Chondrocyte (in vitro differentiated cells): ENCODE results near the gene CSRNP3. TPM values are rescaled to one million over a fixed set of nuclear protein-coding genes. Genes with fewer than 3 reads are reported as not detected.

ENCODE experiments used
- DNase-seq: peaks from one replicate; pipeline ENCODE4 v3.0.0; 2021; ENCODE audit warnings: mixed read lengths, low spot score
- H3K27ac Mint-ChIP-seq: one replicate; pipeline ENCODE4 v1.8.0; 2021; ENCODE audit warnings: mild to moderate bottlenecking, moderate library complexity, mixed read lengths; ENCODE audit not compliant: unreplicated experiment
- H3K27me3 Mint-ChIP-seq: 2 replicates; pipeline ENCODE4 v1.8.0; 2021; ENCODE audit warnings: low read depth, mixed read lengths
- H3K36me3 Mint-ChIP-seq: 2 replicates; pipeline ENCODE4 v1.8.0; 2021; ENCODE audit warnings: low read depth, mixed read lengths
- H3K4me1 Mint-ChIP-seq: 2 replicates; pipeline ENCODE4 v1.8.0; 2021; ENCODE audit warnings: low read depth, mild to moderate bottlenecking, mixed read lengths
- H3K4me3 Mint-ChIP-seq: one replicate; pipeline ENCODE4 v1.8.0; 2021; ENCODE audit warnings: mild to moderate bottlenecking, moderate library complexity, mixed read lengths; ENCODE audit not compliant: unreplicated experiment
- H3K9me3 Mint-ChIP-seq: 2 replicates; pipeline ENCODE4 v1.8.0; 2021; ENCODE audit warnings: low read depth, mixed read lengths
- CTCF ChIP-seq: fragments of 200-600 bp; sonication (generic); IDR thresholded peaks from 2 replicates; pipeline ENCODE4 v1.5.0; 2021; ENCODE audit warnings: antibody characterized with exemption, mild to moderate bottlenecking, moderate library complexity
- total RNA-seq: library from RNA; stranded (reverse); gene quantifications from 3 replicates; pipeline ENCODE4 v1.2.1, GENCODE V29; 2021

CSRNP3 gene
- total RNA-seq, 1 donor from 2014 or later = 3.7 TPM

- no peak for DNase-seq
- no peaks in the 10 kb centered on the region for H3K36me3 Mint-ChIP-seq
- no peak for TF ChIP-seq CTCF
- H3K9me3 Mint-ChIP-seq = no peaks in the 10 kb centered on the region
- no peaks in the 10 kb centered on the region for H3K27me3 Mint-ChIP-seq
- H3K4me3 Mint-ChIP-seq = no peak overlapping the region
- H3K4me1 Mint-ChIP-seq = peaks cover 12% of the 10 kb centered on the region
- H3K27ac Mint-ChIP-seq = no peak overlapping the region
Measured at GRCh38 chr2:165474619-165475276, 5.2 kb downstream of the CSRNP3 start.

- H3K36me3 Mint-ChIP-seq = no peaks in the 10 kb centered on the region
- DNase-seq = no peak
- TF ChIP-seq CTCF = no peak
- peaks cover 3% of the 10 kb centered on the region for H3K9me3 Mint-ChIP-seq
- no peak overlapping the region for H3K4me3 Mint-ChIP-seq
- H3K4me1 Mint-ChIP-seq = peaks cover 8% of the 10 kb centered on the region
- no peak overlapping the region for H3K27ac Mint-ChIP-seq
- no peaks in the 10 kb centered on the region for H3K27me3 Mint-ChIP-seq
Measured at GRCh38 chr2:165475277-165476004, 5.9 kb downstream of the CSRNP3 start.

- H3K27me3 Mint-ChIP-seq = no peaks in the 10 kb centered on the region
- peaks cover 9% of the 10 kb centered on the region for H3K9me3 Mint-ChIP-seq
- H3K4me1 Mint-ChIP-seq = no peaks in the 10 kb centered on the region
Measured at GRCh38 chr2:165479856-165480255, 10.4 kb downstream of the CSRNP3 start.

GRCh38 chr2:165494573-165494972 lies 25.1 kb downstream of the CSRNP3 start:
- Mint-ChIP-seq H3K27ac (no peak overlapping the region), H3K36me3 (peaks cover 15% of the 10 kb centered on the region), H3K4me3 (no peak overlapping the region), H3K27me3 (no peaks in the 10 kb centered on the region), H3K9me3 (peaks cover 3% of the 10 kb centered on the region), H3K4me1 (no peaks in the 10 kb centered on the region)
- no peak for TF ChIP-seq CTCF
- DNase-seq = no peak

More at GRCh38 chr2:165479856-165480255, 10.4 kb downstream of the CSRNP3 start:
- TF ChIP-seq CTCF = no peak
- H3K27ac Mint-ChIP-seq = no peak overlapping the region
- no peak for DNase-seq
- H3K4me3 Mint-ChIP-seq = no peak overlapping the region
- H3K36me3 Mint-ChIP-seq = peaks cover 6% of the 10 kb centered on the region

GRCh38 chr2:165497659-165498317 lies 28.3 kb downstream of the CSRNP3 start:
- no peak overlapping the region for H3K27ac Mint-ChIP-seq

More at GRCh38 chr2:165497659-165498317, 28.3 kb downstream of the CSRNP3 start:
- Mint-ChIP-seq H3K4me1 (no peaks in the 10 kb centered on the region), H3K4me3 (no peak overlapping the region), H3K9me3 (no peaks in the 10 kb centered on the region), H3K27me3 (no peaks in the 10 kb centered on the region), H3K36me3 (peaks cover 15% of the 10 kb centered on the region)
- TF ChIP-seq CTCF = no peak
- no peak for DNase-seq
